ENCODE results near the gene TMEM198.

TMEM198 gene, protein sequence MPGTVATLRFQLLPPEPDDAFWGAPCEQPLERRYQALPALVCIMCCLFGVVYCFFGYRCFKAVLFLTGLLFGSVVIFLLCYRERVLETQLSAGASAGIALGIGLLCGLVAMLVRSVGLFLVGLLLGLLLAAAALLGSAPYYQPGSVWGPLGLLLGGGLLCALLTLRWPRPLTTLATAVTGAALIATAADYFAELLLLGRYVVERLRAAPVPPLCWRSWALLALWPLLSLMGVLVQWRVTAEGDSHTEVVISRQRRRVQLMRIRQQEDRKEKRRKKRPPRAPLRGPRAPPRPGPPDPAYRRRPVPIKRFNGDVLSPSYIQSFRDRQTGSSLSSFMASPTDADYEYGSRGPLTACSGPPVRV

DNA sequence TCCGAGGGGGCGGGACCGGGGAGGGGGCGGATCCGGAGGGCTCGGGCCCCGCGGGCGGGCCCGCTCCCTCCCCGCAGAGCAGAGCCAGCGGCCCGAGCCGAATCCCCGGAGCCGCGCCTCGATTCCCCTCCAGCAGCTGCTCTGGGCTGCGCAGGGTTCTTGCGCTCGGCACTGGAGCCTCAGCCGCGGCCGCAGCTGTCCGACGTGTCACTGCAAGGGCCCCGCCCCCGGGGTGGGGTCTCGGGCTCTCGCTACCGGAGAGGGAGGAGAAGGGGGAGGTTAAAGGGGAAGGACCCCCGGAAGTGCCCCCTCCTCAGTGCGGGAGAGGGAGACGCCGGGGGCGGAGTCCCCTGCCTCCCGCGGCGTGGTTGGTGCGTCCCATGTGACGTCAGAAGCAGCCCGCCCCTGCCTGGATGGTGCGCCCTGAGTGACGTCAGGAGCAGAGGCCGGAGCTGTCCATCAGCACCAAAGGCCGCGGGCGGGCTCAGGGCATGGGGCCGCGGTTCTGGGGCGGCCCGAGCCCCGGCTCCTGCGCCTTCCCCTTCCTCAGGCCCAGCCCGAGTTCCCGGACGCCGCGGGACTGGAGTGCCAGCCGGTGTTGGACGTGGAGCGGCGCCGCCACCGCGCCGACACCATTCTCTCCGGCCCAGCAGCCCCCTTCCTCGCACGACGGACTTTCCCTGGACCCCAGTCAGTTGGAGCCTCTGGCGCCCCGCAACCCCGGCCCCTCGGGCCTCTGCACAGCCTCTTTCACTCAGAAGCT is at the start of gene TMEM198, which contains the start of gene CHPF:
Gene TMEM198 (plus strand): TSS at position 433 of the 763 bp plus-strand sequence. CDS start 700 bp downstream, outside the sequence.
Gene CHPF (minus strand): TSS at position 214 of the 763 bp plus-strand sequence. CDS start 271 bp downstream, outside the sequence.
- DNase-seq = peak; percentile 93

DNA sequence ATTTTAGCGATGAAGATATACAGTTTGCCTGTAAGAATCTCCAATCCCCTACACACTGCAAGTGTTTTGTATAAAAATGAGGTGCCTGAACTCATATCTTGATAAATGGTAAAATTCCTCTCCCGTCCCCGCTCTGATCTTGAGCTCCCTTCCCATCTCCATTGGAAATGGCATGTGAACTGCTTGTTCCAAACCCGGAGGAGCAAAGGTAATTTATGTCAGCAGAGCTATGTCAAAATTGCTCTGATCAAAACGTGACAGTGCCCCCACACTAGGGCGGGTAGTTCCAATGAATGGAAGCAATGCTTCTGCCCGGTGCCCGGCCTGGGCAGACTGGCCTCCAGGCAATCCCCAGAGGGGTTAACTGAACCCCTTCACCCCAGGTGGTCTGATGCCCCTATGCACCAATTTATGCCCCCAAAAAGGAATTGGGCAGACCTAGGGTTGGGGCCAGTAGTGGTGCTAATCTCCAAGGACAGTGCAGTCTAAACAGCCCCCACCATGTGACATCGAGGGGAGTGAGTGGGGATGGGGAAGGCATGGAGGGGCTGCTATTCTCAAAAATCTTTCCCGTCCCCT is 48.8 kb upstream of the TMEM198 start:
- DNase-seq = no peak

DNA sequence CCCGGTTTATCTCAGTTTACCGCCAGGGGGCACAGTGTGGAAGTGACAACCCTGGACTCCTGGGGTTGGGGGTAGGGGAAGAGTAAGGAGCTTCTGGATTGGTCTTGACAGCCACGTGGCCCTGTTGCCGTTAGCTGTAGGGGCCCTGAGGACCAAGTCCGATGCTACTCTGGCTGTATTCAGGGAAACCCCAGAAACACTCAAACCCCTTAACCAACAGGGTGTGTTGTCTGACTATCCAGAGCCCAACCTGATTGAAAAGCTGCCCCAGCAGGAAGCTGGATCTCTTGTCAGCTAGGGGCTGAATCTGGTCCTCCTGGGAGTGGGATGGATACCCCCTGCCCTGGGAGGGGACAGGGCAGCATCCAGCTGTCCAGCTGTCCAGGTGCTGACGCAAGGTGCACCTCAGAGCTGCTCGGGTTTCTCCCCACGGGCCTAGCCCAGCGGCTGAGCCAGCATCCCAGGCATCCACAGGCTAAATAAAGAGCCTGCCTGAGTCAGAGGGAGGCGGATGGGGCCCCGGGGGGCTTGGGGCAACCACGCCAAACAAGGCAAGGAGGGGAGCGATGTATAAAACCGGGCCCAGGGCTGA is 48.2 kb upstream of the TMEM198 start:
- peak; percentile 46 for DNase-seq

DNA sequence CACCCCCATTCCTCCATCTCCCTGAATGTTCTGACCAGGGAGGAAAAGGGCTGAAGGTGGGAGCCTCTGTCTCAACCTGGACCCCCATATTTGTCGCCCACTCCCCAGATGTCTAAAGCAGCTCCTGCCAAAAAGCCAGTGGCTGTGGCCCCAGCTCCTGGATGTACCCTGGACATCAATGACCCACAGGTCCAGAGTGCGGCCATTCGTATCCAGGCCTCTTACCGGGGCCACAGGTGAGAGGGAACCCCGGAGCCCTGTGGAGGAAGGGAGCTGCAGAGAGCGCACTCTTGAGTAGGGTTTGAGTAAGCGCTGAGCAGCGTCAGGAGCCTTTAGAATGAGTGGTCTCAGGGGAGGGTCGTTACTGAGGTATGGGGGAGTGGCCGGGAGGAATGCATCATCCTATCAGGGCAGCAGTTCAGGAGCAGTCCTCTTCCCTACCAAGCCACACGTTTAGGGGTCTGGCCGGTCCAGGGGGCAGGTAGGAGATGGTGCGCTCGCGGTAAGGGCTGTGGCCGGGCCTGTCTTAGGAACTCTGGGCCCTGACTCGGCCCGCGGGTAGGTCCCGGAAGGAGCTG is 47.5 kb upstream of the TMEM198 start:
- DNase-seq = no peak

DNA sequence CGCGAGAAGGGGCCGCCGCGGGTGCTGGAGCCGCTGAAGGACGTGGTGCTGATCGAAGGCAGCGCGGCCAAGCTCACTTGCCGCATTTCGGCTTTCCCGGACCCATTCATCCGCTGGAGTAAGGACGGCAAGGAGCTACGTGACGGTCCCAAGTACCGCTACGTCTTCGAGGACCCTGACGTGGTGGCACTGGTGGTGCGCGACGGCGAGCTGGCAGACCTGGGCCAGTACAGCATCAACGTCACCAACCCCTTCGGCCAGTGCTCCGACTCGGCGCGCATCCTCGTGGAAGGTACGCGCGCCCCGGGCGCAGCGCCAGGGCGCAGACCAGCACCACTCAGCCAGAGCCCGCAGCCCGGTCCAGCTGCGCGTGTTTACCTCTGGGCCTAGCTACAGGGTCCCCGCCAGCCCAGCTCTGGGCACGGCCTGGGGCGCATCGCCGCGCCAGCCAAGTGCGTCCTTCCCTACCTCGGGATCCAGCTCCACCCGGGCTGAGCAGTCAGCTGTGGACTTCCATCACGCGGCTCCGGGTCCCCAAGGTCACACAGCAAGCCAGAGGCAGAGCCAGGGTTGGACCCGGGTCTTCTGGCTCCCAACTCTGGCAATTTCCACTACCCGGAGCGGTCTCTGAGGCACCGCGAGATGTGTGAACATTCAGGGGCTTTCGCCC is 46.9 kb upstream of the TMEM198 start:
- no peak for DNase-seq

DNA sequence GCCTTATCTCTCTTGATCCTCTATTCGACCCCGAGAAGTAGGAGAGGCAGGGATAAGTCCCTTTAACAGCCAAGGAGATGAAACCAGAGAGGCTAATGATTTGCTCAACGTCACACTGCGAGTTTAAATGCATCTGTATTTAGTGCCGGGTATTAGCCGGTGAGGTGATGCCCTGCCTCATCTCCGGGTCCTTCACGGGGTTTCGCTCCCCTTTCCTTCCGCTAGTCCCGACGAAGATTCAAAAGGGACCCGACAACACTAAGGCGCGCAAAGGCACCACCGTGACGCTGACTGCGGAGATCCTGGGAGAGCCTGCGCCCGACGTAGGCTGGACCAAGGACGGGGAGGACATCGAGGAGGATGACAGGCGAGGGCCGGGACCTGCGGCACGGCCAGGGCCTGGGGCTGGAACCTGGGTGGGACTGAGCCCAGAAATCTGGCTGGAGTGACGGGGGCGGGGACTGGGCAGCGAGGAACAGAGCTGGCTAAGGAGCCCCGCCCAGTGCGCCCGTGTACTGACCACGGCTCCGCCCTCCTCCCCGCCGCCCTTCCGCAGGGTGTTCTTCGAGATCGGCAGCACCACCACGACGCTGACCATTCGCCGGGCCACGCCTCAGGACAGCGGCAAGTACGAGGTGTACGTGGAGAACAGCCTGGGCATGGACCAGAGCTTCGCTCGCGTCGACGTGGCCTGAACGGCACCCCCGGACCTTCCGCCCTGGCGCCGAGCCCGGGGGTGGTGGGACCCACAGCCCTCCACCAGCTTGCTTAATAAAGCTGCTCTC is 46.1 kb upstream of the TMEM198 start:
- no peak for DNase-seq

DNA sequence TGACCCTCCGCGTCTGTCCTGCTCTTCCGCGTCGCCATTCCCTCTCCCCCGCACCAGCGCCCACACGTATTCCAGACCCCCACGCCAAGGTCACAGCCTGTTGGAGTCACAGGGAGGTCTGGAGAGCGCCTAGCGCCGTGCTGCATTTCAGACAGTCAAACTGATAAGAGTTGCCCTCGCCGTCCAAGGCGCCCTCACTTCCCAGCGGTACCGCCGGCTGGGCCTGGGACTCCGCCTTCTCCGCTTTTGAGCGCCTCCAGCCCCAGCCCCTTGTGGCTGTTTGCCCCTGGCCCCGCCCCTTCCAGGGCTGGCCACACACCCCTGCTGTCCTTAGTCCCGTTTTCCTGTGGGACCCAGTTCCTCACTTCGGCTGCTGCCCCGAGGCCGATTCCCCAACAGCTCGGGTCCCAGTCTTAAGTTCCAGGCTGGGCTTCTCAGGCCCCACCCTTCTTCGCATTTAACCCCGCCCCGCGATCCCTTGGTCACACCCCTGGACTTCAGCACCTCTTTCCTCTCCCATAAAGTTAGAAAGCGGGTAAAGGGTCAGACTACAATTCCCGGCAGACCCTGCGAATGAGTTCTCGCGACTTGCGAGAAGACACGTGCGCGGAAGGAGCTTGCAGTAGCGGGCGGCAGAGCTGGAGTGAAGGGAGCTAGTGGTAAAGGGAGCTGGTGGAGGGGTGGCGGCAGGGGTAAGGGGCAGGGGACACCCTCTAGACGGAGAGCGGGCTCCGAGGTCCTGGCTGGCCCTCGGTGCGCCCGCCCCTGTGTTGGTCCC is 45.4 kb upstream of the TMEM198 start, which contains the start of gene GMPPA:
Gene GMPPA (plus strand): TSS at position 612 of the 778 bp plus-strand sequence. CDS start 1,085 bp downstream, outside the sequence.
- peak; percentile 90 for DNase-seq

DNA sequence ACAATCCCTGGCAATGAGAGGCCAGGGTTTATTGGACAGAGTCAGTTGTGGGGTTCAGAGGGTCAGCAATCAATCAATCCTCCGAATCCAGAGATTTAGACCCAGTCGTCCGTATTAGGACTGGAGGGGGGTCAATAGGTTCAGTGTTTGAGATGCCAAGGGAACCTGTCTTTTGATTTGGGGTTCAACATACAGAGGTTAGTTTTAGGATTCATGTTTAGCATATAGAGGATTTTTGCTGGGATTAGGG is 44.8 kb upstream of the TMEM198 start:
- DNase-seq = no peak

DNA sequence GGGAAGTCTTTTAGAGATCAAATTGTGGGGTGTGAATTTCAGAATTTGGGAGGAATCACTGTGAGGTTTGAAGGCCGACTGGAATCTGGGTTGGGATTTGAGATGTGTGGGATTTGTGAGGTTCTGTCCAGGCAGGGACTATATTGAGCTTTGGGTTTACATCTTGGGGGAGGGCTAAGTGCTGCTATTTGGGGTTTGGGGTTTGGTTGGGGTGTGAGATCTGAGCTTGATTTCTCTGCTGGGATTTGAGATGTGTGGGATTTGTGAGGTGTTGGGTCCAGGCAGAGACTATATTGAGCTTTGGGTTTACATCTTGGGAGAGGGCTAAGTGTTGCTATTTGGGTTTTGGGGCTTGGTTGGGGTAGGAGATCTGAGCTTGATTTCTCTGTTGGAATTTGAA is 44.3 kb upstream of the TMEM198 start:
- no peak for DNase-seq

DNA sequence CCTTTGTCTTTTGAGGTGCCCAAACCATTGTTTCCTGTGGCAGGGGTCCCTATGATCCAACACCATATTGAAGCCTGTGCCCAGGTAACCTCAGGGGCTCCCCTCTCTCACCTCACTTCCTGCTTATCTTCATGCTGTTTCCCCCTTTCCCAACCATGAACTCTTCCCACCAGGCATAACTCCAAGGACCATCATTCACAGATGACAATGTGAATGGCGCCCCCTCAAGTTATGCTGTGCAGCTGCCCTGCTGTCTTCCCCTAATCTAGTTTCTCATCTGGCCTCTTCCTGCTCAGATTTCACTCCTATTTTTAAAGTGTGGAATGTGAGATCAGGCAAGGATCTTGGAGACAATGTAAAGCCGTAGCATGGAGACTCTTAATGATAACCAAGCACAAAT is 43.7 kb upstream of the TMEM198 start:
- DNase-seq = no peak

DNA sequence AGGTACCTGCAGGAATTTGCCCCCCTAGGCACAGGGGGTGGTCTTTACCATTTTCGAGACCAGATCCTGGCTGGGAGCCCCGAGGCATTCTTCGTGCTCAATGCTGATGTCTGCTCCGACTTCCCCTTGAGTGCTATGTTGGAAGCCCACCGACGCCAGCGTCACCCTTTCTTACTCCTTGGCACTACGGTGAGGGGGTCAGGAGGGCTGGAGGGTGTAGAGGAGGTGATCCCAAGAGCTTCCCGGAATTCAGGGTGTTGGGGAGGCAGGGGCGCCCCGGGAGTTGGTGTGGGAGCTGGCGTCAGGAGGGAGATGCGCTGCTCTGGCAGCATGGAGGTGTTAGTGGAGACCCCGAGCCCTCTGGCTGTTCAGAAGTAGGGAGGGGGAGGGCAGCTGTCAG is 42.0 kb upstream of the TMEM198 start:
- DNase-seq = no peak

DNA sequence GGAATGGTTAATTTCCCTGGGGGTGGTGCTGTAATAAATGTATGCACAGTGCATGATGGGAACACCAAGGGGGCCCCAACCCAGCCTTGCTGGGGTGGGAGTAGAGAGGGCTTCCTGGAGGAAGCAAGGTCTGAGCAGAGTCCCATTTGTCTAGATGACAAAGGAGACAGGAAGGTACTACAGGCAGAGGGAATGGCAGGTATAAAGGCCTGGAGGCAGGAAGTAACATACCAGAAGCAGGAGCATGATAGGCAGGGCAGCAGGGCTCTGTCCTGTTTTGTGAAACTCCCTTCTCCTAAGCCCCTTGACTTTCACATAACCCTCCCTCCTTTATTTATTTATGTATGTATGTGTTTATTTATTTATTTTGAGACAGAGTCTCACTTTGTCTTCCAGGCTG is 41.2 kb upstream of the TMEM198 start:
- no peak for DNase-seq

DNA sequence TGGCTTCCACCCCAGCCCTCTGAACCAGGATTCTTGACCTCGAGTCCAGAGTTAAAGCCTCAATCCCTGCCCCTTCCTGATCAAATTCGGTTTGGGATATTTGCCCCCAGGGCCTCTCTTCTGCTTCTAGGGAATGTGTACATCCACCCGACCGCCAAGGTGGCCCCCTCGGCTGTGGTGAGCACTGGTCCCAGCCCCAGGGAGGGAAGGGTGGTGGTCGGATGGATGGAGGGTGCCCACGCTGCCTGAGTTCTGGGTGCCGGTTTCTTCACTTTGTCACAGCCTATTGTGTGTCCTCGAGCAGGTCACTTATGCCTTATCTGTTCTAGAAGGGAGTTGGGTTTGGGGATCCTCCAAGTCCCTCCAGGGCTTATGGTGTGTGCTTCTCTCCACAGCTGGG is 38.2 kb upstream of the TMEM198 start:
- no peak for DNase-seq

DNA sequence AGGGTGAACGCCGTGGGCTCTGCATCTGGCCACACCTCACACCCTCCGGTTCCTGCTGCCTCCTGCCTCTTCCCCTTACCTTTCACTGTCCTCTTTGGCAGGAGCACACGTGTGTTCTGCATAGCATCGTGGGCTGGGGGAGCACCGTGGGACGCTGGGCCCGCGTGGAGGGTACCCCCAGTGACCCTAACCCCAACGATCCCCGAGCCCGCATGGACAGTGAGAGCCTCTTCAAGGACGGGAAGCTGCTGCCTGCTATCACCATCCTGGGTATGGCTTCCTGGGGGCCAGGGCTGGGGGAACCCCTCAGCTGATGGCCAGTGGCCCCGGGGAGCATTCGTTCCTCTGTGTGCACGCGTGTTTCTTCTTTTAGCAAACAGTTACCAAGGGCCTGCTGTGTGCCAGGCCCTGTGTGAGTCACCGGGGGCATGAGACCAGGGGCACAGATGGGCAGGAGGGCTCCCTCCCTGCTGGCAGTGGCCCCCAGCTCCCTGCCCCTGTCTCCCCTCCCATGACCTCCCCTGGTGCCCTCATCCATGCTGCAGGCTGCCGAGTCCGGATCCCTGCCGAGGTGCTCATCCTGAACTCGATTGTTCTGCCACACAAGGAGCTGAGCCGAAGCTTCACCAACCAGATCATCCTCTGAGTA is 37.6 kb upstream of the TMEM198 start:
- no peak for DNase-seq

DNA sequence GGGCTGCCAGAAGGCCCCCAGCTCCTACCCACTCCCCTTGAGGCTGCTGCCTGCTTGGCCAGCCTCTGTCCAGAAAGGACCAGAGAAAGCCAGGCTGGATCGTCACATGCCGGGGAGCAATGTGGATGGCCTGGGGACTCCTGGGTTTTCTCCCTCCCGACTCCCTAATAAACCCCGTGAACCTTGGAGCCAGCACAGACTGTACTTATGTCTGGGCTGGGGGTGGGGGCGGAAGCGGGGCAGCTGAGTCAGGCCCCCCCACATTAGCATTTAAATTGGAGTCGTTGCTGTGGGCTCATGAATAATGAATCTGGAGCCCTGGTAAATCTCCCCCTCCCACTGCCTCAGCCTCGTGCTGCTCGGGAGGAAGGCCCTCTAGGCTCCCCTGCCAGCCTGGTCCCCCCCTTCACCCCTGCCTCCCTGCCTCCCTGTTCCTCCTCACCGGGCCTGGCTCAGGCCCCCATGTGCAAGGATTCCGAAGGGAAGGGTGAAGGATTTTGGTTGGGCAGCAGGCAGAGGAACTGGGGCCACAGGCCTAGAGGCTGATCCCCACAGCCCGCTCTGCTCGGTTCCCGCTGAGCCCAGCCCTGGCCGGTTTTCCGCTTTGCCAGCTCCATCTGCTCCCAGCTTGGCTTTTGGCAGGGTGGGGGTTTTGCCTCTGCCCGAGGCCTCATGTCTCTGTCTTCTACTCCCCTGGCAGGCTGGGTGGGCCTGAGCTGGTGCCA is 36.9 kb upstream of the TMEM198 start:
- DNase-seq = no peak

DNA sequence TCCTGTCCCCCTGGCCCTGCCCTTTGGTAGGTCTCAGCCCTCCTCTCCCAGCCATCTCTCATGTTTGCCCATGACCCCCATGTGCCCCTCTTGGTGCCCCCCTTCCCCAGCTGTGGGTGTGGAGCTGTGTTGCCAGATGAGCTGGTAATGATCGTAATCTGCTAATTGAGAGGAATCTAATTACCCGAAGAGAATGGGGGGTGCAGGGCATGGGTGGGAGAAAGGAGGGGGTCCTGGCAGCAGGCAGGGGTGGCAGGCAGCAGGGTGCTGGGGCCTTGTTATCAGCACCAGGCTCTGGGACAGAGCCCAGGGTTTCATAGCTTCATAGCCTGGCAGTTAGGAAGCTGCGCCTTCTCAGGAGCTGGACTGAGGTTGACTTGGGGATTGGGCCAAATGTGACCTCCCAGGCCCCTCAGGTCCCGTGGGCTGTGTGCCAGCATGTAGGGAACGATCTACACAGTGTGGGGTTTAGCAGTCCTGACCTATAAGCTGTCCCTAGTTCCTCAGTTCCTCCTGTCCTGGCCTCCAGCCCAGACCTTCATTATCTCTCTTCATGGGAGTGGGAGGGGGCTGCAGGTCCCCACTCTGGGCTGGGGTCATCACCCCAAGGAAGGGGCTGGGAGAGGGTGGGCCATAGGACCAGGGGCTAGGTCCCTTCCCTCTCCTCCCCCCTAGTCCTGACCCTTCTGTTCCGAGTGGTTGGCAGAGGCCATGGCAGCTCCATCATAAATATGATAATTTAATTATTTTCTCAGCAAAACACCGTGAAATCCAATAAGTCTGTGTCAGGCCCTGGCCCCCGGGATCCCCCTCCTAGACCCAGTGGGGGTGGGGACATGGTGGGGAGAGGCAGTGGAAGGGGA is 36.0 kb upstream of the TMEM198 start:
- no peak for DNase-seq

DNA sequence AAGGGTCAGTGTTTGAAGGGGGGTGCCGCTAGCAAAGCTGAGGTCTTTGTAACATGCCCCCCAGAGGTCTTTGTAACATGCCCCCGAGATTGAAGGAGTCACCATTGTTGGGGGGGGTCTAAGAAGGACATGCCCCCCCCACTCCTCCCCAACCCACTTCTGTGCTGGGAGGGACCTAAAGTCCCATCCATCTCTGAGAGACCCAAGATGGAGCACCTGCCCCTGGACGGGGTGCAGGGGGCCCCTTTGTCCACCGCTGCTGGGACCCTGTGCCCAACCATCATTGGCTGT is 35.4 kb upstream of the TMEM198 start:
- DNase-seq = no peak

DNA sequence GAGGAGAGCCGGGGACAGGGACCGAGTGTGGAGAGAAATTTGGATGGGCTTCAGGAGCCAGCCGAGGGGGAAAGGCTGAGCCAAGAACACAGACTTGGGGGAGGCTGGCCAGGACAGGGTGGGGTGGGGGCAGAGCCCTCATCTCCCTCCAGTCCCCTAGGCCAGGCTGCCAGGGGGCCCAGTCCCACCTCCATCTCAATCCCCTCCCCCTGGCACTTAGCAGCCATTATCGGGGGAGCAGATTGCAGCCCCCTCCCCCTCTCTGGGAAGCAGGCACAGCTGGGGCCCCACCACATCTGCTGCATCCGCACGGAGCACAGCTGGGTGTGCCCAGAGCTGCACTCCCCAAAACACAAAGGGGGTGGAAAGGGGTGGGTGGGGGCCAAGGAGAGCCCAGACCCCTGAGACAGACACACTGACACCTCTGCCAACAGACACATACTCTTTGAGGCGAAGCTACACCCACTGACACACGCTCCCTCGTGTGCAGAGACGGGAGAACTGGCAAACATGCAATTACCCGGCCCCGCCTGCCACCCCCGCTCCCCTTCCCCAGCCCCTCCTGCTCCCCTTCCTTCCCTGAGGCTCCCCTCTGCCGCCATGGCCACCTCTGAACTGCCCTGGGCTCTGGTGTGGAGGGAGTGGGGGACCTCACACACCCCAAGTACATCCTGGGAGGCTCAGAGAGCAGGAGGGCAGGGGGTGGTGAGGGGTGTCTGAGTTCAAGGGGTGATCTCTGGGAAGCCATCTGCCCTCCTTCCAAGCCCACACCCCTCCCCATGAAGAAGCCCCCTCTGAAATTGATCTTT is 34.7 kb upstream of the TMEM198 start:
- DNase-seq = no peak

Data from GDM1 (cell line).